Right ventricle myocardium superior (tissue), 1 donor: ENCODE results near the gene CMTM8. TPM values are rescaled to one million over a fixed set of nuclear protein-coding genes. Genes with fewer than 3 reads are reported as not detected.
"Not testable (repeated sequence)": the region's sequence is repeated elsewhere in the genome, so short reads cannot be mapped to it uniquely, and the experiment has no call there.

ENCODE experiments used
- ATAC-seq: fragments of 200-7000 bp; cut with Tn5 transposase; one replicate; pipeline ENCODE4 v1.9.1; 2020; ENCODE audit warnings: mild to moderate bottlenecking; ENCODE audit not compliant: poor library complexity
- DNase-seq: peaks from one replicate; pipeline ENCODE4 v3.0.0-alpha.2; 2020
- intact Hi-C: fragments of 100-400 bp; cut with DNase I; formaldehyde crosslinking; loops from one replicate; pipeline ENCODE4 v1.11.2; 2022
- total RNA-seq: library from RNA; stranded (reverse); fragmentation: NEBNext Ultra II Directional; extraction: Animal tissue kit (Norgen Biotek cat#: 25700); gene quantifications from one replicate; pipeline ENCODE4 v1.2.1, GENCODE V29; 2021
- donor health status: DM: no; HTN: yes; CAD: no; lungs with severe emphysema.

The CMTM8 gene
- total RNA-seq, 1 donor from 2014 or later: 4.4 TPM

DNA sequence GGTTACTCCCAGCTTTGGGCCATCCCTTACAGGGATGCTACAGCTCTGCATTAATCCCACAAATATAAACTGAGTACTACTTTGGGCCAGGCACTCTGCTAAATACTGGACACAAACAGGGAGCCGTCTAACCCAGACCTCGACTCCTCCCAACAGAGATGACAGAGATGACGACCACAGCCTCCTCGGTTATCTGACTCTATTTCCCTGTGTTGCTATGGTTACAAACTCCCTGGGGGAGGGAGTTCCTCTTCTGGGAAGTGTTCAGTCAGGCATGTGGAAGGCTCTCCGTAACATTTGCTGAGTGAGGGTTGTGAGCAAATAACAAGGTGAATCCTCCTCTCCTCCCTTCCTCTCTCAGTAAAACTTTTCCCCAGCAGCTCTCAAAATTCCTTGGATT lies 146.5 kb downstream of the CMTM8 start:
- ATAC-seq (peak; percentile 87), DNase-seq (no peak)
- intact Hi-C loops: no loop called here

DNA sequence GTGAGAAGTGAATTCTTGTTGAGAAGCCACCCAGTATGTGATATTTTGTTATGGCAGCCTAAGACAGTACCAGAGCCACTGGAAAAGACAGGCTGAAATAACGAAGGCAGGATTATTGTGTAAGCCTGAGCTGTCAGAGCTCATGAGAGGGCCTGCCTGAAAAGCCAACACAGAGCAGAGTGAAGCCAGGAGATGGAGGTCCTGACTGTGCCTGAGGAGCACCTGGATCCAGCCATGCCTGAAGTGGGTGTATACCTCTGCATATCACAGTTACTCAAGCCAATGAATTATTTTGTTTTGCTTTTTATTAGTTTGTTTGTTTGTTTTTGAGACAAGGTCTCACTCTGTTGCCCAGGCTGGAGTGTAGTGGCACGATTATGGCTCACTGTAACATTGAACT lies 149.0 kb downstream of the CMTM8 start:
- no peak for DNase-seq
- ATAC-seq: no peak
- intact Hi-C loops: no loop called here

DNA sequence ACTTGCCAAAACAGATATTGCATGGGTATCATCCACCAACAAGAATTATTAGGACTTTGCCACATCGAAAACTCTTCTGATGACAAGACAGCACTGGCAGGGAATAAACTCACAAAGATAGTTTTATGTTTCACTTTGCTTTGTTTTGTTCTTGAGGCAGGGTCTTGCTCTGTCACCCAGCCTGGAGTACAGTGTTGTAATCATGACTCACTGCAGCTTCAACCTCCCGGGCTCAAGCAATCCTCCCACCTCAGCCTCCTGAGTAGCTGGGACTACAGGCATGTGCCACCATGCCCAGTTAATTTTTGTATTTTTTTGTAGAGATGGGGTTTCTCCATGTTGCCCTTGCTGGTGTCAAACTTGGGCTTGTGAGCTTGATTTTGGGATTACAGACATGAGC lies 151.1 kb downstream of the CMTM8 start:
- DNase-seq, ATAC-seq, intact Hi-C loops: not testable (repeated sequence)

DNA sequence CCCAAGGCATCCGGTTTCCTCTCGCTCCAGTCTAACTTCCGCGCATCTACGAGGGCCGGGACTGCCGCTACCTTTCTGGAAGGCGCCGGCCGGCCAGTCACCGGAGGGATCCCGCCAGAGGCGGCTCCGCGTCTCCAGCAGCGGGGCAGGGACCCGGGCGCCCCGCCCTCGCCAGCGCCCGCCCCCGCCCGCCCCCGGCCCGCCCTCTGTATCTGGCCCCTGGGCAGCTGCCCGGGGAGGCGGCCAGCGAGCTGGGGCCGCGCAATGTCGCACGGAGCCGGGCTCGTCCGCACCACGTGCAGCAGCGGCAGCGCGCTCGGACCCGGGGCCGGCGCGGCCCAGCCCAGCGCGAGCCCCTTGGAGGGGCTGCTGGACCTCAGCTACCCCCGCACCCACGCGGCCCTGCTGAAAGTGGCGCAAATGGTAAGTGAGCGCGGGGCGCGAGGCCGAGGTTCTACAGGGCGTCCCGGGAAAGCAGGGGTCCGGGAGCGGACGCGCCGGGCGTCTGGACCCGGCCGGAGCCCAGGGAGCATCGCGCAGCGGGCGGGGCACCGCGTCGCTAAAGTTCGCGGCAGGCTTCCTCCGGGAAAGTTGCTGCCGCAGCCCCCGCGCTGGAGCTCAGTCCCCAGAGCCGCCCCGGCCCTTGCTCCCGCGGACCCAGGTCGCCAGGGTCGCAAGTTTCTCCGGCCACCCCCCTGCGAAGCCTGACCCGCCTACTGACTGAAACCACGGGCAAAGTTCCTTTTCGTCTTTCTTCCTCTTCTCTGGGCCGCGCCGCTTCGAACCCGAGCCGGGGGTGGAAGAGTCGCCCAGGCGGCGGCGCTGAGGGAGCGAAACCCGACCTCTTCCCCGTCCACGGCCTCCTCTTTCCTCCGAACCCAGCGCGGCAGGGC lies 153.4 kb downstream of the CMTM8 start, which contains the start of gene CMTM7:
Gene CMTM7, plus strand, starts transcription at position 211 of the 893 bp plus-strand sequence. Its CDS starts 54 bp downstream, at position 265.
- ATAC-seq (peak; percentile 97), DNase-seq (peak; percentile 86)
- intact Hi-C loops: no loop called here

DNA sequence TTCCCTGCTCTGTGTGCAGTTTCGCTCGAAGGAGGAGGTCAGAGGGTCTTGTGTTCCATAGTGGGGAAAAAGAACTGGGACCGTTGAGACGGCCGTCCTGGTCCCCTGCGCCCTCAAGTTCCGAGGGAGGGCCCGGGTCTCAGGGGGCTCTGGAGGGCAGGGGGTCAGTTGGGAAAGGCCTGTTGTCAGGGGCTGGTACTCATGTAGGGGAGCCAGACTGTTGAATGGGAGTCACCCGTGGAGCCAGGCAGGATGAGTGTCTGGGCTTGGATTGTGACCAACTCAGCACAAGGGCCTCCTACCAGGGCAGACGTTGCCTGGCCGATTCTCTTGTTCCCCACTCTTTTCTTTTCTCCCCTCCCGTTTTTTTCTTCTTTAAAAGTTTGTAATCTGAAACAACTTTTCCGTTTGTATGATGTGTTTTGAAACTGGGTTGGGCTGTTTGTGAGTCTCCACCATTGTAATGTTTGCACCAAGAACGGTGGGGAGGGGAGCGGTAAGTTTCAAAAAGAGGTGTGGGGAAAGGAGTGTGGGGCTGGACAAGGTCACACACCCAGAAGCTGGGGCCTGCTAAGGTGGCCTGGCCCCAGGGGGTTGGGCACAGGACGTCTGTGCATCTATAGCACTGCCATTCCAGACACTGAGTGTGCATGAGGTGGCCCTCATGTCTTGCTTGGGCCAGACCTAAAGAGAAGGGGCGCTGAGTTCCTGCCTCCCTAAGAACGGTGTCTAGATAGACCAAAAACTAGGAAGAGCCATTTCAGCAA lies 154.2 kb downstream of the CMTM8 start:
- ATAC-seq: peak; percentile 71
- intact Hi-C loops: no loop called here
- DNase-seq: peak; percentile 63

DNA sequence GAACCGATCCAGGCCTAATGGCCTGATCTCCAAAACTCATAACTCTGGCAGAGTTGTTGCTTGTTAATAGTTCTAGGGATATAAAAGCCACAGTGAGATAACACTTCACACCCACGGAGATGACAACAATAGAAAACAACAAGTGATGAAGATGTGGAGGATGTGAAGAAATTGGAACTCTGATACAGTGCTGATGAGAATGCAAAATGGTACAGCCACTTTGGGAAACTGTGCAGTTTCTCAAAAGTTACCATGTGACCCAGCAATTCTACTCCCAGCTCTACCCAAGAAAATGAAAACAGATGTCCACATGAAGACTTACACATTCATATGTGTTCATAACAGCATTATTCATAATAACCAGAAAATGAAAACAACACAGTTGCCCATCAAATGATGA lies 157.0 kb downstream of the CMTM8 start:
- intact Hi-C loops: no loop called here
- DNase-seq (no peak), ATAC-seq (no peak)

DNA sequence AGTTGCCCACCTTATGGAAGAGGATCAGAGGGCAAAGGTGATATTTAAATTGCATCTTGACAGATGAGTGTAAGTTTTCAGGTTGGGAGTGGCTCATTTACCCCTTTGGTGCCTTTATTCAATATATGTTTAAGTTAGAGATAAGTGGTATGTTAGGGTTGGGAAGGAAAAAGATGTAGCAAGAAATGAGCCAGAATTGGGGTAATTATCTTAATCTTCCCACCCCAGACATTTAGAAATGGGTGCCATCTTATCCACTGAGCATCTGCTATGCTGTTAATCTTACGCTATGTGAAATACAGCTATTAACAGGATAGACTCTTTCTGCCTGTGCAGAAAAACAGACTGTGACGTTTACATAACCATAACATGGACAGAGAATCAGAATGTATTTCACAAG lies 159.5 kb downstream of the CMTM8 start:
- DNase-seq (no peak), ATAC-seq (no peak)
- intact Hi-C loops: no loop called here

DNA sequence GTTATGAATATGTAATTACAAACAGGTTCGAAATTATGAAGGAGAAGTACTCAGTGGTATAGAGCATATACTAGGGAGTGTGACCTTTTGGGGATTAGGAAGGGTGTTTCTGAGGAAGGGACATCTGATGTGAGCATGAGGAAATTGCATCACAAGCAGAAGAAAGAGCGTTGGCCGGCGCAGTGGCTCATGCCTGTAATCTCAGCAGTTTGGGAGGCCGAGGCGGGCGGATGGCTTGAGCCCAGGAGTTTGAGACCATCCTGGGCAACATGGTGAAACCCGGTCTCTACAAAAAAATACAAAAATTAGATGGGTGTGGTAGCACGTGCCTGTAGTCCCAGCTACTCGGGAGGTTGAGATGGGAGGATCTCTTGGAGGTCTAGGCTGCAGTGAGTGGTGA lies 160.1 kb downstream of the CMTM8 start:
- intact Hi-C loops: no loop called here
- DNase-seq (peak; percentile 82), ATAC-seq (peak; percentile 36)

DNA sequence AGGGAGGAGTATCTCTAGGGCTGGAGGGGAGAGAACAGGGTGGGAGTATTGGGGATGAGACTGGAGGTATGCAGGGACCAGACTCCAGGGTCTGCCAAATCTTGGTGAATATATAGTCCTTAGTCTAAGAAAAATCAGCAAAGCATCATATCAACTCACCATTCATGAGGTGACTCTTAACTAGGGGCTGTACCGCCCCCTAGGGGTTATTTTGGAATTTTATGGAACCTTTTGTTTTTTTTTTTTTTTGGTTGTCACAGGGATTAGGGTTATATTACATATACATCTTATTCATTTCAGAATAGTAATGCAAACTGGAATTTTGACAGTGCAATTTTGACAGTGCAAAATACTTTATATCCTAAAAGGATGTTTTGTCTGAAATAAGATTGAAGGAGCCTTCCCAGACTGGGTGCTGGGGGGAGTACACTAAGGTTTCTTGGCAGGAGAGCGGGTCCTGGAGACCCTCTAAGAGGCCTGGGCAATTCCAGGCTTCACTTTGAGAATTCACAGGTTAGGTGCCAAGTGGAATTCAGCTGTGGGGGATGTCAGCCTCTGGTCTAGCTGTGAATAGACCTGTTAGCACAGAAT lies 160.6 kb downstream of the CMTM8 start:
- ATAC-seq: no peak
- DNase-seq: no peak
- intact Hi-C loops: no loop called here

DNA sequence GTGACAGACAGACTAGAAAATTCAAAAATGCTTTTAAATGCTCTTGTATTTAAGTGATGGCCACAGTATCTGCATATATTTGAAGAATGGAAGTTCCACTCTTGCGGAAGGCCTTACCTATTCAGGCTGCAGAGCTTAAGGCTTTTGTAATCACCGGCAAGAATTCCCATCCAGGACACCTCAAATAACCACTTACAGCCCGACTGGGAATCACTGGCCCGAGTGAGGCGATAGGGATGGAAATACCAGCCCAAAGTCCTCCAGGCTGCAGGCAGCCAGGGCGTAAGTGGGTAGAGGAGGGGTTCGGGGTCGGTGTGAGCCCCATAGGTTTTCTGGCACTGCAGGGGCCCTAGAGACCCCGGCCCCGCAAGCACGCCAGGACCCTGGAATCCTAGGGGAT lies 162.6 kb downstream of the CMTM8 start:
- ATAC-seq (peak; percentile 18), DNase-seq (no peak)
- intact Hi-C loops: no loop called here

DNA sequence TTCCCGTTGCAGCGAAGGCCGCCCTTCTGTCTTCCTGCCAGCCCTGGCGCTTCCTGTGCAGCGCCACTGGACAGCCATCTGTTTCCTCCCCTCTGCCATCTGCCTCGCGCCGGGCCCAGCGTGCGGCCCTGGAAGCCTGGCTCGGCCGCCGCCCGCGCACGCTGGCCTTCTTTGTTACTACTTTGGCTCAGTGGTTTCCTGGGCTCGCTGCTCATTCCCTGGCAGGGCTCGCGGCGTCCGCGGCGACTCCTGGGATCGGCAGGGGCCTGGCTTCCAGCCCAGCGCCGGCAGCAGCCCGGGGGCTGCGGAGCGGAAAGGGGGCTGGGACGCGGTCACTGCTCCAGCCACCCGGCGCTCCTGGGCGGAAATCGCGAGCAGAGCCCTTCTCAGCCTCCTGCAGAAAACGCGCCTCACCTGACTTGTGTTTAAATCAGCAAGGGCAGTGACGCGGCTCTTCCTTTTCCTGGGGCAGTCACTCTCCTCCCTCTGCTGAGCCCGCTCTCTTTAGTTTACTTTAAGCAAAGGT lies 163.1 kb downstream of the CMTM8 start:
- intact Hi-C loops: no loop called here
- ATAC-seq: peak; percentile 95
- DNase-seq: peak; percentile 93

DNA sequence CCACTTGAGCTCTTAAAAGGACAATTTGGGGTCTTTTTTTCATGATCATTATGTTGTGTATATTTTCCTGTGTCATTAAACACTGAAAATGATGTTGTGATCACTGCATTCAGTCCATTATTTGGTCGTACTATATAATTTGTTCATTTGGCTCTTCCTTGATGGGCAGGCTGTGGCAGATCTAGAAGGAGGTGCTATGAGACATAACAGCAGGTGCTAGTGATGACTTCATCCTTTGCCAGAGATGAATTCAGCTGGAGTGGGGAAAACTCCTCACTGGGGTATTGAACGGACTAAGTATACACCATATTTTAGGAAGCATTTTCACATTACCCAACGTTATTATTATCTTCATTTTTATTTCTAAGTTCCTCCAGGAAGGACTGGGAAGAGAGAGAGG lies 165.2 kb downstream of the CMTM8 start:
- intact Hi-C loops: no loop called here
- DNase-seq (no peak), ATAC-seq (no peak)

DNA sequence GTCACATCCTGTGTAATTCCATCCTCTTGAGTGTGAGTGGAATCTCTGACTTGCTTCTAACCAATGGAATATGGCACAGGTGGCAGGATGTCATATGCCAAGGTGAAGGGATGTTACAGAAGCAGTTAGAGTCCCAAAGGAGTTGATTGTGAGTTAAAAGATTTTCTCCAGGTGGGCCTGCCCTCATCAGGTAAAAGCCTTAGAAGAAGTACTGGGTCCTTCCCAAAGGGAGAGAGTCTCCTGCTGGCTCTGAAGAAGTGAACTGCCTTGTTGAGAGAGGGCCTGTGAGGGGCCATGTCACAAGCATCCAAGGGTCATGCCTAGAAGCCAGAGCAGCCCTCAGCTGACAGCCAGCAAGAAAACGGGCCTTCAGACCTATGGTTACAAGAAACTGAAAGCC lies 166.2 kb downstream of the CMTM8 start:
- ATAC-seq: no peak
- no peak for DNase-seq
- intact Hi-C loops: no loop called here

DNA sequence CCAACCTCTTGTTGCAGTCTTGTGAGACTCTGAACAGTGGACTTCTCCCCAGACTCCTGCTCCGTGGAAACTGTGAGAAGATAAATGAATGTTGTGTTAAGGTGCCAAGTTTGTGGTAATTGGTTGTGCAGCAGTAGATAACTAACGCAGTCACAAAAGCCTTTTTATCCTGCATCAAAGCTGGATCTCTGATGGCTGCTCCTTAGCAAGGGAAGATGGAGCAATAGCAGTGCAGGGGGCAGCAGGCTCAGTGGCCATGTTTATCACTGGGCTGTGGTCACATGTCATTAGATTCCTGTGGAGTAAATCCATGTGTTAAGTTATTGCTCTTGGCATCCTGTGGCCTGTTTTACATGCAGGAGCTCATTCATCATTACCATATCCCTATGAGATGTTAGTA lies 166.7 kb downstream of the CMTM8 start:
- intact Hi-C loops: no loop called here
- no peak for ATAC-seq
- no peak for DNase-seq

DNA sequence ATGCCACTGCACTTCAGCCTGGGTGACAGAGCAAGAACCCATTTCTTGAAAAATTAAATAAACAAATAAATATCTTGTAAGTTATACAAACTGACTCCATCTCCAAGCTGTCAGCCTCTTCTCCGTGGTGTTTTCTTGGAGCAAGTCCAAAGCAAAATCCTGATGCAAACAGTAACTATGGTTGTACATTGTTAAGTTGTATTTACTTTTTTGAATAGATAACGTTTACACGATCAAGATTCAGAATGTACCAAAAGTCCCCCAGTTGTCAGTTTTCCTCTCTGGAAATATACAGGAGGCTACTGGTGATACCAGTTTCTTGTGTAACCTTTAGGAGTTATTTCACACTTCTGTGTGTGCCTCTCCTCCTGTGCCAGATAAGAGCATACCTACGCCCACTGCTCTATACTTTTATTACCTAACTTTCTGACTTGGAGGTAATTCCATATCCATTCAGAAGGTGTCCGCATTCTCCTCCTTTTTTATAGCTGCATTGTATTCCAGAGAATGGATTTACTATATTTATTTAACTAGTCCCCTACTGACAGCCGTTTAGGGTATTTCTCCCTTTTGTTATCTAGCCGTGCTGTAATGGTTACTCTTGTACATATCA lies 167.3 kb downstream of the CMTM8 start:
- DNase-seq: no peak
- intact Hi-C loops: no loop called here
- ATAC-seq: no peak

DNA sequence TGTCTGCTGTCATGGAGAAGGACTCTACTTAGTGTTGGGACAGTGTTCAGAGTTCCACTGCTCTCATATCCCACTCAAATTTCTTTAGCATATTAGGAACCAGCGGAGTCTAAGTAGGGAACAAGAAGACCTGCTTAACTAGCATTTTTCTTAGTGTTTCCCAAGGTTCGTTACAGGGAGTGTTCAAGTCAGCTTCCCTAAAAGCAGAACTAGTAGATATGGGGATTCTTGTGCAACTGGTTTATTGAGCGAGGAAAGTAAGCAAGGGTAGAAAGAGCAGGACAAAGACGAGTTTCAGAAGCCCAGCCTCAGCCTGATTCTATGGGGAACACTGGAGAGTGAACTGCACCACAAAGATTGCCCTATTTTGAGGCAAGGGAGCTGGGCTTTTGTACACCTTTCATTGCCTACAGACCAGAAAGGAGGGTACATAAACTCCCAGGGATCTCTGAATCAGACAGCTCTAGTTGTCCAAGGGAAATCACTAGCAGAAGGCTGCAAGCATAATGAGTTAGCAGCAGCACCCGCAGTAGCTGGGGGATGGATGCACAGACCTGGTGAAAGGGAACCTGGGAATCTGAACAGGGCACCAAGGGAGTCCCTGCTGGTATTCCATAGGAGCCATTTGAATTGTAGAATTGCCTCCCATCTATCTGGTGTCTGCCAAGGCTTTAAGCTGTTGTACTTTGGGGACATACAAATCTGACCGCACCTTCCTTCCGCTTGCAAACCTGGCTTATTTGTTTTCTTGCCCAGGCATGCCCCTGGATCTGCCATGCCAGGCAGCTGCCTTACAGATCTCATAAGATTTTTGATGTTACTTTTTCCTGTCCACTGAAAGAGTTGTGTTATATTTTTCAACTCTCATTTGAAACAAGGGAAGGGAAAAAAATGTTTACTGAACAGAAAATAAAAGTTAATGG lies 168.3 kb downstream of the CMTM8 start:
- peak; percentile 9 for ATAC-seq
- intact Hi-C loops: no loop called here
- no peak for DNase-seq

DNA sequence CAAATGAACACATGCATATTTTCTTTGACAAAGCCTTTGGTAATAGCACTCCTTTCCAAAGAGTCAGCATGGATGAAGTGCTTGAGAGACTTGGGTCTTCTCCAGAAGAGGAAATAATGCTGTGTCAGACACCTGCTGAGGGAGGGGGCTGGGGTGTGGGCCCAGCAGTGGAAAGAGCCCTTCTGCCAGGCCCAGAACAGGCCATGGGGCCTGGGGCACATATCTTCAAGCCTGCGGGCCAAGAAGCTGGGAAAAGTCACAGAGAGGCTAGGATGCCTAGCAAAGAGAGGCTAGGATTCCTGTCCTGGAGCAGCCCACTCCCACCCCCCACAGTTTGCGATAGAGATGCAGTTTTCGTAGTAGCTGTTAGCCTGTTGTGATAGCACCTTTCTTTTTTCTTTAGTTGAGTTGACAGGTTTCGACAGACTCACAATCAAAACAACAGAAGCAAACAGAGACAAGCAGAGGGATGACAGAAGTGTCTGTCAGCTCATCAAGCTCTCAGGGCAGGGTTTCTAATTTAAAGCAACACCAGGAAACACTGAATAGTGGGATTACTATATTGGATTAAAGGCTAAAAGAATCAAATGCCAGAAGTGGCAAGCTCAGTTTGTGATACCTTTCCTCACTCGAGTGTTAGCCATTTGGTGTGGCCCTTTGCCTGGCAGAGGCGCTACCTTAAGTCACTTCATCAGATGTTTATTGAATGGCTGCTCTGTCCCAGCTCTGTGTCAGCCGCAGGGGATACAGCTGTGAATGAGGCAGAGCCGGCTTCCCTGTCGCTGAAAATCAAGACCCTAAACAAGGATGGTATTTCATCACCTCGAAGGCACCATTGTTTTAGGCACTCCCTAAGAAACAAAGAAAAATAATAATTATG lies 172.1 kb downstream of the CMTM8 start:
- intact Hi-C loops: no loop called here
- no peak for DNase-seq
- no peak for ATAC-seq
